ENCODE data around the gene CRYBG2.
A peak's percentile ranks its signal among the peaks of the same experiment; 100 is the strongest.

DNA sequence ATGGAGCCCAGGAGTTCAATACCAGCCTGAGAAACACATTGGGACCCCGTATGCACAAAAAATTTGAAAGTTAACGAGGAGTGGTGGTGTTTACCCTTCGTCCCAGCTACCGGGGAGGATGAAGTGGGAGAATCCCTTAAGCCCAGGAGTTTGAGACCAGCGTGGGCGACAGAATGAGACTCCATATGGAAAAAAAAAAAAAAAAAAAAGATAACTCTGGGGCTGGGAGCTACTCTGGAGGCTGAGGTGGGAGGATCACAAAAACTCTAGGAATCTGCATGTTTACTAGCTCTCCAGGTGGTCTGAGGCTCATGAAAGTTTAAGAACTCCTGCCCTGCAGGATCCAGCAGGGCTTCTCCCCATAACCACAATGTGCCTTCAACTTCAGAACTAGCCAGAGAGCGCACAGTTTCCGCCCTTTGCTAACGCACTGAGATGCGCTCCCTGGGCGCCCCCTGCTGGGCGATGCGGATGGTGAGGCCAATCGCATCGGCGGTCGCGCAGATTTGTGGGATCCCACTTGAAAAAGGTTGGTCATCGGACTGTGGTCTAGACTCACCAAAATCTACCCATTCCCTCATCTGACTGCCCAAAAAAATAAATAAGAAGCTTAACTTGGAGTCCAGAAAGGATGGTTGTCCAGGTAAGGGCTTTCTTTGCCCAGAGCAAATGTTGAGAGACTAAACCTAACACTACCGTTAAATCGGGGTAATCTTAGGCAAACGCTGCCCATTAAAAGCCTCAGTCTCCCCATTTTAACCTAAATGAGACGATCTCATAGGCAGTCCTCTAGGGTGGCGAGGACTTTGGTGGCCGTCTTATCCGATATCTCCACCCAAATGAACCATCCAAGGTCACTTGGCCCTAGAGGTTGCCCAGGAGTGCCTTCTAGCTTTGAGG, 9.9 kb upstream of the CRYBG2 start:
- TF ChIP-seq, protein P1, sequence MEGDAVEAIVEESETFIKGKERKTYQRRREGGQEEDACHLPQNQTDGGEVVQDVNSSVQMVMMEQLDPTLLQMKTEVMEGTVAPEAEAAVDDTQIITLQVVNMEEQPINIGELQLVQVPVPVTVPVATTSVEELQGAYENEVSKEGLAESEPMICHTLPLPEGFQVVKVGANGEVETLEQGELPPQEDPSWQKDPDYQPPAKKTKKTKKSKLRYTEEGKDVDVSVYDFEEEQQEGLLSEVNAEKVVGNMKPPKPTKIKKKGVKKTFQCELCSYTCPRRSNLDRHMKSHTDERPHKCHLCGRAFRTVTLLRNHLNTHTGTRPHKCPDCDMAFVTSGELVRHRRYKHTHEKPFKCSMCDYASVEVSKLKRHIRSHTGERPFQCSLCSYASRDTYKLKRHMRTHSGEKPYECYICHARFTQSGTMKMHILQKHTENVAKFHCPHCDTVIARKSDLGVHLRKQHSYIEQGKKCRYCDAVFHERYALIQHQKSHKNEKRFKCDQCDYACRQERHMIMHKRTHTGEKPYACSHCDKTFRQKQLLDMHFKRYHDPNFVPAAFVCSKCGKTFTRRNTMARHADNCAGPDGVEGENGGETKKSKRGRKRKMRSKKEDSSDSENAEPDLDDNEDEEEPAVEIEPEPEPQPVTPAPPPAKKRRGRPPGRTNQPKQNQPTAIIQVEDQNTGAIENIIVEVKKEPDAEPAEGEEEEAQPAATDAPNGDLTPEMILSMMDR (IDR thresholded peaks at IDR 0.05): peak; percentile 84 to 96 (median 94)
- no peak for TF ChIP-seq POLR2A (IDR thresholded peaks at IDR 0.05)

Measured in Peyer's patch (tissue), 4 donors.